ENCODE results near the gene SYT15.
A peak's percentile ranks its signal among the peaks of the same experiment; 100 is the strongest.
"Not testable (repeated sequence)": the region's sequence is repeated elsewhere in the genome, so short reads cannot be mapped to it uniquely, and the experiment has no call there.

The SYT15 gene

GRCh38 chr10:46594453-46595063 lies 15.6 kb downstream of the SYT15 start:
- not testable (repeated sequence) for H3K4me3 ChIP-seq (ENCODE audit: low read depth, low read length)

- not testable (repeated sequence) for H3K4me3 ChIP-seq (ENCODE audit: low read depth, low read length)
These were observed 17.6 kb downstream of the SYT15 start for GRCh38 chr10:46596570-46596969.

- peak overlapping the region; percentile 51 for H3K4me3 ChIP-seq (ENCODE audit: low read depth, low read length)
These were observed 18.8 kb downstream of the SYT15 start for GRCh38 chr10:46597616-46598246.

- H3K4me3 ChIP-seq (ENCODE audit: low read depth, low read length) = not testable (repeated sequence)
These were observed 21.6 kb downstream of the SYT15 start for GRCh38 chr10:46600516-46600915.

- H3K4me3 ChIP-seq (ENCODE audit: low read depth, low read length) = not testable (repeated sequence)
These were observed 36.6 kb downstream of the SYT15 start for GRCh38 chr10:46615540-46615939.

GRCh38 chr10:46616227-46616626 lies 37.3 kb downstream of the SYT15 start:
- H3K4me3 ChIP-seq (ENCODE audit: low read depth, low read length) = not testable (repeated sequence)

- not testable (repeated sequence) for H3K4me3 ChIP-seq (ENCODE audit: low read depth, low read length)
These were observed 38.2 kb downstream of the SYT15 start for GRCh38 chr10:46617134-46617533.

- not testable (repeated sequence) for H3K4me3 ChIP-seq (ENCODE audit: low read depth, low read length)
These were observed 39.0 kb downstream of the SYT15 start for GRCh38 chr10:46617913-46618312.

- H3K4me3 ChIP-seq (ENCODE audit: low read depth, low read length) = not testable (repeated sequence)
These were observed 45.1 kb downstream of the SYT15 start for GRCh38 chr10:46623899-46624654.

GRCh38 chr10:46629805-46630204 lies 50.9 kb downstream of the SYT15 start:
- not testable (repeated sequence) for H3K4me3 ChIP-seq (ENCODE audit: low read depth, low read length)

- not testable (repeated sequence) for H3K4me3 ChIP-seq (ENCODE audit: low read depth, low read length)
These were observed 51.9 kb downstream of the SYT15 start for GRCh38 chr10:46630816-46631215.

- not testable (repeated sequence) for H3K4me3 ChIP-seq (ENCODE audit: low read depth, low read length)
These were observed 52.8 kb downstream of the SYT15 start for GRCh38 chr10:46631683-46632082.

GRCh38 chr10:46634698-46635097 lies 55.8 kb downstream of the SYT15 start:
- not testable (repeated sequence) for H3K4me3 ChIP-seq (ENCODE audit: low read depth, low read length)

- H3K4me3 ChIP-seq (ENCODE audit: low read depth, low read length) = peak overlapping the region; percentile 43
These were observed 56.5 kb downstream of the SYT15 start for GRCh38 chr10:46635364-46635959.

- H3K4me3 ChIP-seq (ENCODE audit: low read depth, low read length) = not testable (repeated sequence)
These were observed 61.1 kb downstream of the SYT15 start for GRCh38 chr10:46640005-46640404.
